GM23338 (cell line): ENCODE measurements around the gene PAXX.

Experiments
- CREB1 ChIP-seq: fragments of 250-450 bp; sonication (Bioruptor Pico); IDR thresholded peaks from 2 replicates; pipeline ENCODE4 v1.5.0; 2020; ENCODE audit warnings: low read depth, mild to moderate bottlenecking, moderate library complexity
- CTCF ChIP-seq, 2 experiments: fragments of 200-600 bp in 1 of 2; sonication (generic) in 1 of 2; conservative IDR thresholded peaks; 2 replicates each; pipeline versions ENCODE4 v1.5.1 to v1.6.1; 2016 to 2017; ENCODE audit warnings: antibody characterized with exemption in 2 of 2, low read depth in 2 of 2, mild to moderate bottlenecking in 2 of 2, moderate library complexity in 1 of 2
- EZH2 ChIP-seq: fragments of 200-600 bp; sonication (generic); IDR thresholded peaks from one replicate; pipeline ENCODE4 v1.8.0; 2017; ENCODE audit warnings: antibody characterized with exemption, mild to moderate bottlenecking, low read depth; ENCODE audit not compliant: unreplicated experiment
- EZH2phosphoT487 ChIP-seq: fragments of 200-600 bp; sonication (generic); IDR thresholded peaks from one replicate; pipeline ENCODE4 v1.8.1; 2018; ENCODE audit warnings: antibody characterized with exemption; ENCODE audit not compliant: unreplicated experiment
- JUNB ChIP-seq: IDR thresholded peaks from one replicate; pipeline ENCODE4 v1.6.1; 2016; ENCODE audit warnings: antibody characterized with exemption; ENCODE audit not compliant: unreplicated experiment
- NANOG ChIP-seq: IDR thresholded peaks from 2 replicates; pipeline ENCODE4 v1.6.1; 2016; ENCODE audit warnings: antibody characterized with exemption, borderline replicate concordance
- POLR2AphosphoS5 ChIP-seq: IDR thresholded peaks from 2 replicates; pipeline ENCODE4 v1.6.1; 2016; ENCODE audit warnings: antibody characterized with exemption, low read depth
- TF ChIP-seq, protein P1 (sequence below): IDR thresholded peaks from one replicate; pipeline ENCODE4 v1.6.1; 2018; ENCODE audit warnings: antibody characterized with exemption; ENCODE audit not compliant: unreplicated experiment

DNA sequence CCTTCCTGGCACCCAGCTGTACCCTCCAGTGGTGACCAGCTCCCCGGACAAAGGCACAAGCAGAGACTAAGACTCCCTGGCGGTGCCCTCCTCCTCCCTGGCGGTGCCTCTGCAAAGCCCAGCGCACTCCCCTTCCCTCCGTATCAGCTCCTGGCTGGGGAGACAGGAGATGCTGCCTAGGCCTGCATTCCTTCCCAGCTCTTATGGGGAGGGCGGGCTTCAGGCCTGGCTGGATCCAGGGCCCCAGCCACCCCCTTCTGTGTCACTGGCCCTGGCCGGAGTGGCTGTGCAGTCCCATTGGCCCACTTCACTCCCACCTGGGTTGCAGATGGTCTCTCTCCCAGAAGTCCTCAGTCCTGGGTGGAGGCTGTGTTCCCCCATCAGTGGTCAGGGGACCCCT, 33.7 kb upstream of the PAXX start:
- TF ChIP-seq CTCF (conservative IDR thresholded peaks at IDR 0.05; ENCODE audit: low read depth in 2 of 2) (no peak), EZH2phosphoT487 (no peak), CREB1 (CRISPR knock-in tag) (no peak), EZH2 (no peak), NANOG (no peak), JUNB (no peak), POLR2AphosphoS5 (no peak)
- TF ChIP-seq, protein P1, sequence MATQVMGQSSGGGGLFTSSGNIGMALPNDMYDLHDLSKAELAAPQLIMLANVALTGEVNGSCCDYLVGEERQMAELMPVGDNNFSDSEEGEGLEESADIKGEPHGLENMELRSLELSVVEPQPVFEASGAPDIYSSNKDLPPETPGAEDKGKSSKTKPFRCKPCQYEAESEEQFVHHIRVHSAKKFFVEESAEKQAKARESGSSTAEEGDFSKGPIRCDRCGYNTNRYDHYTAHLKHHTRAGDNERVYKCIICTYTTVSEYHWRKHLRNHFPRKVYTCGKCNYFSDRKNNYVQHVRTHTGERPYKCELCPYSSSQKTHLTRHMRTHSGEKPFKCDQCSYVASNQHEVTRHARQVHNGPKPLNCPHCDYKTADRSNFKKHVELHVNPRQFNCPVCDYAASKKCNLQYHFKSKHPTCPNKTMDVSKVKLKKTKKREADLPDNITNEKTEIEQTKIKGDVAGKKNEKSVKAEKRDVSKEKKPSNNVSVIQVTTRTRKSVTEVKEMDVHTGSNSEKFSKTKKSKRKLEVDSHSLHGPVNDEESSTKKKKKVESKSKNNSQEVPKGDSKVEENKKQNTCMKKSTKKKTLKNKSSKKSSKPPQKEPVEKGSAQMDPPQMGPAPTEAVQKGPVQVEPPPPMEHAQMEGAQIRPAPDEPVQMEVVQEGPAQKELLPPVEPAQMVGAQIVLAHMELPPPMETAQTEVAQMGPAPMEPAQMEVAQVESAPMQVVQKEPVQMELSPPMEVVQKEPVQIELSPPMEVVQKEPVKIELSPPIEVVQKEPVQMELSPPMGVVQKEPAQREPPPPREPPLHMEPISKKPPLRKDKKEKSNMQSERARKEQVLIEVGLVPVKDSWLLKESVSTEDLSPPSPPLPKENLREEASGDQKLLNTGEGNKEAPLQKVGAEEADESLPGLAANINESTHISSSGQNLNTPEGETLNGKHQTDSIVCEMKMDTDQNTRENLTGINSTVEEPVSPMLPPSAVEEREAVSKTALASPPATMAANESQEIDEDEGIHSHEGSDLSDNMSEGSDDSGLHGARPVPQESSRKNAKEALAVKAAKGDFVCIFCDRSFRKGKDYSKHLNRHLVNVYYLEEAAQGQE = no peak
